Vagina (tissue), 2 donors: ENCODE results near the gene ZNF165. TPM values are rescaled to one million over a fixed set of nuclear protein-coding genes. Genes with fewer than 3 reads are reported as not detected.
A peak's percentile ranks its signal among the peaks of the same experiment; 100 is the strongest.

ENCODE experiments used
- DNase-seq, 2 donors: peaks; one replicate each; pipeline ENCODE4 v3.0.0-alpha.2; 2017; ENCODE audit errors: extremely low spot score in 2 of 2
- H3K27ac ChIP-seq: fragments of 200-600 bp; sonication (generic); one replicate; pipeline ENCODE4 v1.5.1; 2019
- H3K27me3 ChIP-seq: fragments of 200-600 bp; sonication (generic); one replicate; pipeline ENCODE4 v1.5.1; 2019
- H3K36me3 ChIP-seq, 2 donors: fragments of 200-600 bp; sonication (generic); one replicate each; pipeline ENCODE4 v1.5.1; 2017 to 2019
- H3K4me1 ChIP-seq: fragments of 200-600 bp; sonication (generic); one replicate; pipeline ENCODE4 v1.5.1; 2019
- H3K4me3 ChIP-seq, 2 donors: fragments of 200-600 bp; sonication (generic); 1 replicate in 1 of 2; 2 replicates in 1 of 2; pipeline ENCODE4 v1.5.1; 2016 to 2019
- H3K9me3 ChIP-seq: fragments of 200-600 bp; sonication (generic); one replicate; pipeline ENCODE4 v1.5.1; 2019
- POLR2A ChIP-seq, 2 donors: fragments of 450-650 bp; IDR thresholded peaks; one replicate each; pipeline ENCODE4 v1.6.1; 2017; ENCODE audit warnings: antibody characterized with exemption in 2 of 2, mild to moderate bottlenecking in 2 of 2, moderate library complexity in 2 of 2
- POLR2AphosphoS5 ChIP-seq, 2 donors: sonication (generic); formaldehyde crosslinking; IDR thresholded peaks; one replicate each; pipeline ENCODE4 v1.9.0; 2017; ENCODE audit warnings: antibody characterized with exemption in 2 of 2, mild to moderate bottlenecking in 2 of 2, low read depth in 1 of 2; ENCODE audit not compliant: insufficient read depth in 1 of 2
- intact Hi-C: fragments of 100-400 bp; cut with DNase I; formaldehyde crosslinking; loops from one replicate; pipeline ENCODE4 v1.15.1; 2023
- total RNA-seq: library from RNA; depleted of rRNA; stranded (reverse); fragments of >200 nt; gene quantifications from one replicate; pipeline ENCODE4 v1.2.3, GENCODE V29; 2016
- TF ChIP-seq, protein P1 (sequence below), 3 experiments: fragments of 450-650 bp in 2 of 3; fragments of 200-600 bp in 1 of 3; sonication (generic) in 1 of 3; IDR thresholded peaks; one replicate each; pipeline ENCODE4 v1.5.1; 2017 to 2019; ENCODE audit warnings: antibody characterized with exemption in 3 of 3, mild to moderate bottlenecking in 2 of 3, moderate library complexity in 2 of 3

Gene ZNF165
- total RNA-seq, 1 donor from 2014 or later, result 3.7 TPM

DNA sequence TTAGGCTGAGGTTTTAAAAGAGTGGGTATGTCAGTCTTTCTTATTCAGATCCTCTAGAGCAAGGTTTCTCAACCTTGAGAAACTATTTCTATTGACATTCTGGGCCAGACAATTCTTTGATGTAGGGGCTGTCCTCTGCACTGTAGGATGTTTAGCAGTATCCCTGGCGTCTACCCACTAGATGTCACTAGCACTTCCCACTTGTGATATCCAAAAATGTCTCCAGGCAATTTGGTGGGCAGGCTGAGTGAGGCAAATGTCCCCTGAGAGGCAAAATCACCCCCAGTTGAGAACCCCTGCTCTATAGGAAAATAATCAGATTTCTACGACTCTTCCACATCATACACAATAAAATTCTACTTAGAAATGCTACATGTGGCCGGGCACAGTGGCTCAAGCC lies 53.6 kb downstream of the ZNF165 start:
- no peak for DNase-seq
- Histone ChIP-seq H3K36me3 (no peaks in the 10 kb centered on the region), H3K27me3 (no peaks in the 10 kb centered on the region), H3K4me3 (no peak overlapping the region), H3K4me1 (peaks cover 32% of the 10 kb centered on the region), H3K9me3 (no peaks in the 10 kb centered on the region), H3K27ac (no peak overlapping the region)
- TF ChIP-seq, protein P1, sequence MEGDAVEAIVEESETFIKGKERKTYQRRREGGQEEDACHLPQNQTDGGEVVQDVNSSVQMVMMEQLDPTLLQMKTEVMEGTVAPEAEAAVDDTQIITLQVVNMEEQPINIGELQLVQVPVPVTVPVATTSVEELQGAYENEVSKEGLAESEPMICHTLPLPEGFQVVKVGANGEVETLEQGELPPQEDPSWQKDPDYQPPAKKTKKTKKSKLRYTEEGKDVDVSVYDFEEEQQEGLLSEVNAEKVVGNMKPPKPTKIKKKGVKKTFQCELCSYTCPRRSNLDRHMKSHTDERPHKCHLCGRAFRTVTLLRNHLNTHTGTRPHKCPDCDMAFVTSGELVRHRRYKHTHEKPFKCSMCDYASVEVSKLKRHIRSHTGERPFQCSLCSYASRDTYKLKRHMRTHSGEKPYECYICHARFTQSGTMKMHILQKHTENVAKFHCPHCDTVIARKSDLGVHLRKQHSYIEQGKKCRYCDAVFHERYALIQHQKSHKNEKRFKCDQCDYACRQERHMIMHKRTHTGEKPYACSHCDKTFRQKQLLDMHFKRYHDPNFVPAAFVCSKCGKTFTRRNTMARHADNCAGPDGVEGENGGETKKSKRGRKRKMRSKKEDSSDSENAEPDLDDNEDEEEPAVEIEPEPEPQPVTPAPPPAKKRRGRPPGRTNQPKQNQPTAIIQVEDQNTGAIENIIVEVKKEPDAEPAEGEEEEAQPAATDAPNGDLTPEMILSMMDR (IDR thresholded peaks at IDR 0.05), result no peak
- no peak for TF ChIP-seq POLR2A (IDR thresholded peaks at IDR 0.05)
- TF ChIP-seq POLR2AphosphoS5 (IDR thresholded peaks at IDR 0.05; ENCODE audit: insufficient read depth in 1 of 2, low read depth in 1 of 2), result no peak
- intact Hi-C loops, result no loop called here

DNA sequence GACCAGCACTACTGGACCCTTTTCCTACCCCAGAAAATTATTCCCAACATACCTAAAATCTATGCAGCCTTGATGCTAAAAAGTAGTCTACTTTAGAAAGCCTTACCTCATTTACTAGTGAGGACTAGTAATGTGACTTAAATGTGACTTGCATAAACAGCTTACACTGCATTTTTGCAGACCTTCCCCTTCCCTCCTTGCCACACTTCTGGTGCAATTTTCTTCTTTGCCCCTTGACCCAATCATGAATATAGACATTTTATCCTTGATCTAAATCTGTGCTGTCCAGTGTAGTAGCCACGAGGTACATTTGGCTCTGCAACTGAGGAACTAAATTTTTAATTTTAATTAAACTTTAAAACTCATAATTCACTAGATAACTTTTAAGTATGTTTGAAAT lies 54.3 kb downstream of the ZNF165 start:
- peaks cover 32% of the 10 kb centered on the region for H3K4me1 ChIP-seq
- H3K36me3 ChIP-seq, result no peaks in the 10 kb centered on the region
- no peak for DNase-seq
- no peaks in the 10 kb centered on the region for H3K27me3 ChIP-seq
- H3K4me3 ChIP-seq, result no peak overlapping the region
- no peak overlapping the region for H3K27ac ChIP-seq
- intact Hi-C loops, result no loop called here
- H3K9me3 ChIP-seq, result no peaks in the 10 kb centered on the region
- TF ChIP-seq POLR2AphosphoS5 (IDR thresholded peaks at IDR 0.05; ENCODE audit: insufficient read depth in 1 of 2, low read depth in 1 of 2), result no peak
- TF ChIP-seq, protein P1 (IDR thresholded peaks at IDR 0.05), result no peak
- TF ChIP-seq POLR2A (IDR thresholded peaks at IDR 0.05), result no peak

DNA sequence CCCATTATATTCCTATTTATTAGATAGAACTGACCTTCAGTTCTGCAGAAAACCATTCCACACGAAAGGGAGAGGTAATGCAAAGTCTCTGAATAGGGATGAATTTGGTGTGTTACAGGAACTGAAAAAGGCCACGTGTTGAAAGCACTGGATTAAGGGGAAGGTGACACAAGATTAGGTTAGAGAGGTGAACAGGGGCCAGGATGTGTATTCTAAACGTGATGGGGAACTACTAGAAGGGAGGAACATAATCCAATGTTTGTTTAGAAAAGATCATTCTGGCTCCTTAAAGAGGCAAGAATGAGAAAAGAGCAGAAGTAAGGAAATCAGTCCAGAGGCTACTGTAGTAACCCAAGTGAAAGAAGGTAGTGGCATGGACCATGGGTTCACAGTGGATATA lies 55.0 kb downstream of the ZNF165 start:
- no peak for TF ChIP-seq POLR2AphosphoS5 (IDR thresholded peaks at IDR 0.05; ENCODE audit: insufficient read depth in 1 of 2, low read depth in 1 of 2)
- TF ChIP-seq, protein P1 (IDR thresholded peaks at IDR 0.05), result no peak
- TF ChIP-seq POLR2A (IDR thresholded peaks at IDR 0.05), result no peak
- Histone ChIP-seq H3K36me3 (no peaks in the 10 kb centered on the region), H3K4me1 (peaks cover 32% of the 10 kb centered on the region), H3K9me3 (no peaks in the 10 kb centered on the region), H3K4me3 (peak overlapping the region in 1 of 2 donors; percentile 94), H3K27me3 (no peaks in the 10 kb centered on the region), H3K27ac (no peak overlapping the region)
- intact Hi-C loops, result no loop called here
- no peak for DNase-seq

DNA sequence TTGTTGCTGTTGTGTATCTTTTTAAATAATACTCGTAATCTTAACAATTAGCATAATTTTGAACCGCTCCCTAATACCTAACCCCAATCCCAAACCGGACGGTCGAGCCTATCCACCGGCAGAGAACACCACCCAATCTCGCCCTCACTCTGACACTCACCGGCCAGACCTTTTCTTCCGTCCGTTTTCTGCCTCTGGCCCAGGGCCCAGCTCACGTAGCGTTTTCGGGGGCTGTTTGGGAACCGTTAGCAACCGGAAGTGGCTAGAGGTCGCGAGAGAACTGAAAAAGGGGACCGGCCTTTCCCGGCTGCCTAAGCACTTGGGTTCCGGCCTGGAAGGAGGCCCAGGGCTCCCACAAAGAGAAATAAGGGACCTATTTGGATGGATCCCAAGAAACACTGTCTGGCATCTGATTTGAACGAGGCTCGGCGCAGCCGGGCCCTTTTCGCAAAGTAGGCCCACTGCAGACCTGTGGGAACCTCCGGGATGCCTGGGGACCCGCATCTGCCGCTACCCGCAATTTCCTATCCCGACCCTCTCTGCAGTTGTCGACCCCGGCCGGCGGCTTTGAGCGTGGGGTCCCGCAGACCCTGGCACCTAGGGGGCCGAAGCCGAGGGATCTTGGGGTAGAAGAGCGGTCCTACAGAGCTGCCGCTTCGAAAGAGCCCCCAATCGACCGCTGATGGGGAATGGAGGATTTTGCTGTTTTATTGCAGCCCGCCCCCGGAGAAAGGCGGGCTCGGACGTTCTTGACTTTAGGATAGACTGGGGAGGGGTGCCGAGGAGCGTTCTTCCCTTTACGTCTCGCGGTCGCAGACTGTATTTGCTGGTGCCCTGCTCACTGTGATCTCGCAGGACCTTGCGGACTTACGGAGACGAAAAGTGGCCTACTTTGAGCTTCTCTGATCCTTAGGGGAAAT lies 56.5 kb downstream of the ZNF165 start:
- Histone ChIP-seq H3K4me1 (peaks cover 26% of the 10 kb centered on the region), H3K27me3 (no peaks in the 10 kb centered on the region), H3K27ac (peak overlapping the region; percentile 96), H3K36me3 (no peaks in the 10 kb centered on the region), H3K4me3 (peak overlapping the region; percentile 82 to 94), H3K9me3 (no peaks in the 10 kb centered on the region)
- TF ChIP-seq, protein P1 (IDR thresholded peaks at IDR 0.05), result no peak
- peak in 1 of 2 donors; percentile 7 for TF ChIP-seq POLR2A (IDR thresholded peaks at IDR 0.05)
- TF ChIP-seq POLR2AphosphoS5 (IDR thresholded peaks at IDR 0.05; ENCODE audit: insufficient read depth in 1 of 2, low read depth in 1 of 2), result peak; percentile 83 to 88
- DNase-seq, result peak in 1 of 2 donors; percentile 92
- intact Hi-C loops, result no loop called here

DNA sequence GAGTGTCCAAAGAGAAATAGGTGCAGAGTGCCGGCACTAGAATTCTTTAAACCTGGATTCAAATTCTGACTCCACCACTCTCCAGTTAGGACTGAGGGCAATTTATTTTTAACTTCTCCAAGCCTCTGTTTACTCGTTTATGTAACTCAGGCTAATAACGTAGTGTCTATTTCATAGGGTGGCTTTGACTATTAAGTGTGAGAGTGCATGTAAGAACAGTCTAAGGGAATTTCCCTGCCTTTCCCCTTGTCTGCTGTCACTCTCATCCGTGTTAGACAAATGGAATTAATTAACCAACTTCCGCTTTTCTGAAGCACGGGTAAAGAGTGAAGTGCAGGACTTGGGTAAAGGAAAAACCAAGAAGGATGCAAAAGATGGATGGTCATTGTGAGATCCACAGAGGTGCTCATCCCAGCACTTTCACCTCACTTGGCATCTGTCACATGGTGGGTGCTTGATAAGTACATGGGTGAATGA lies 57.2 kb downstream of the ZNF165 start:
- H3K27ac ChIP-seq, result peak overlapping the region; percentile 96
- intact Hi-C loops, result no loop called here

More for the DNA sequence above, 57.2 kb downstream of the ZNF165 start:
- peaks cover 30% of the 10 kb centered on the region for H3K4me1 ChIP-seq
- no peaks in the 10 kb centered on the region for H3K36me3 ChIP-seq
- no peaks in the 10 kb centered on the region for H3K9me3 ChIP-seq
- H3K27me3 ChIP-seq, result no peaks in the 10 kb centered on the region
- TF ChIP-seq POLR2A (IDR thresholded peaks at IDR 0.05), result no peak
- TF ChIP-seq, protein P1 (IDR thresholded peaks at IDR 0.05), result no peak
- TF ChIP-seq POLR2AphosphoS5 (IDR thresholded peaks at IDR 0.05; ENCODE audit: insufficient read depth in 1 of 2, low read depth in 1 of 2), result no peak
- DNase-seq, result no peak
- peak overlapping the region; percentile 82 to 94 for H3K4me3 ChIP-seq
